T47D (cell line): Measurements from ENCODE around the gene SNRNP40.

Experiments
- DNase-seq, 2 experiments: peaks; one replicate each; pipeline versions ENCODE4 v3.0.0 to v3.0.0-alpha.2; 2011 to 2012; ENCODE audit warnings: low read depth in 1 of 2, low spot score in 1 of 2
- JUND ChIP-seq: IDR thresholded peaks from 2 replicates; pipeline ENCODE4 v1.6.1; 2012; ENCODE audit warnings: low read depth
- in situ Hi-C: cut with HindIII; loops from 2 replicates; pipeline ENCODE4 v1.10.0; 2016; ENCODE audit warnings: low sequenced_read_pairs, low pct_unique_long_range_greater_than_20kb

The SNRNP40 gene

GRCh38 chr1:31238986-31239613 lies 57.5 kb downstream of the SNRNP40 start:
- peak; percentile 25 to 29 for DNase-seq
- in situ Hi-C loops = no loop called here
- TF ChIP-seq JUND = no peak

- TF ChIP-seq JUND = no peak
- in situ Hi-C loops = no loop called here
- DNase-seq = no peak
These were observed 58.0 kb downstream of the SNRNP40 start for GRCh38 chr1:31238612-31238985.

GRCh38 chr1:31234870-31235269 lies 61.7 kb downstream of the SNRNP40 start:
- in situ Hi-C loops = no loop called here
- no peak for TF ChIP-seq JUND
- no peak for DNase-seq

GRCh38 chr1:31234123-31234708 lies 62.4 kb downstream of the SNRNP40 start:
- no peak for DNase-seq
- in situ Hi-C loops = no loop called here
- TF ChIP-seq JUND = no peak

GRCh38 chr1:31232689-31233088 lies 63.9 kb downstream of the SNRNP40 start:
- TF ChIP-seq JUND = no peak
- DNase-seq = no peak
- in situ Hi-C loops = no loop called here

- in situ Hi-C loops = no loop called here
- no peak for DNase-seq
- no peak for TF ChIP-seq JUND
These were observed 64.8 kb downstream of the SNRNP40 start for GRCh38 chr1:31231802-31232201.

GRCh38 chr1:31230378-31230777 lies 66.2 kb downstream of the SNRNP40 start:
- TF ChIP-seq JUND = no peak
- DNase-seq = no peak
- in situ Hi-C loops = no loop called here

GRCh38 chr1:31228986-31229385 lies 67.6 kb downstream of the SNRNP40 start:
- DNase-seq = peak; percentile 67 to 84
- in situ Hi-C loops = no loop called here

GRCh38 chr1:31227891-31228568 lies 68.6 kb downstream of the SNRNP40 start:
- TF ChIP-seq JUND = no peak
- in situ Hi-C loops = no loop called here
- no peak for DNase-seq

More at GRCh38 chr1:31228986-31229385, 67.6 kb downstream of the SNRNP40 start:
- no peak for TF ChIP-seq JUND

GRCh38 chr1:31224068-31224467 lies 72.5 kb downstream of the SNRNP40 start:
- in situ Hi-C loops = no loop called here
- no peak for DNase-seq
- TF ChIP-seq JUND = no peak

- no peak for TF ChIP-seq JUND
- DNase-seq = no peak
- in situ Hi-C loops = no loop called here
These were observed 74.4 kb downstream of the SNRNP40 start for GRCh38 chr1:31222176-31222575.

- TF ChIP-seq JUND = no peak
- in situ Hi-C loops = no loop called here
- no peak for DNase-seq
These were observed 75.5 kb downstream of the SNRNP40 start for GRCh38 chr1:31221072-31221471.

- DNase-seq = no peak
- in situ Hi-C loops = no loop called here
- no peak for TF ChIP-seq JUND
These were observed 77.1 kb downstream of the SNRNP40 start for GRCh38 chr1:31219489-31219888.

- TF ChIP-seq JUND = no peak
- in situ Hi-C loops = no loop called here
- no peak for DNase-seq
These were observed 77.9 kb downstream of the SNRNP40 start for GRCh38 chr1:31218705-31219104.
